NK-92 (cell line): ENCODE results near the gene TRUB2.

ENCODE experiments used
- DNase-seq: peaks from one replicate; lab custom pipeline; 2025; ENCODE audit not compliant: unreplicated experiment; lab: John Stamatoyannopoulos, UW

Gene TRUB2

DNA sequence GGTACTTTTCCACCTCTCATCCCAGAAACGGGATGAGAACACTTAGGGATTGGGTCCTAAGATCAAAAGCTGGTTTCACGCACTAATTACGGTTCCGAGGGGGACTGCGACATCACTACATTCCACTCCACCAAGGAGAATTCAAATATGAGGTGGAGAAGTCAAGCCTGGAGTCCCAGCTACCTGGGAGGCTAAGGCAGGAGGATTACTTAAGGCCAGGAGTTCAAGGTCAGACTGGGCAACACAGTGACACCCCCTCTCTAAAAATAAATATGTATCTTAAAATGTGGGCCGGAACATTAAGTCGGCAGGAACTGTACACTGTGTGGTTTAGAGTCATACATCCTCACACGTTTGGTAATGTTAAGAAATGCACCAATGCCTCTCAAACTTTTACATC lies 48.0 kb downstream of the TRUB2 start:
- DNase-seq, result no peak

DNA sequence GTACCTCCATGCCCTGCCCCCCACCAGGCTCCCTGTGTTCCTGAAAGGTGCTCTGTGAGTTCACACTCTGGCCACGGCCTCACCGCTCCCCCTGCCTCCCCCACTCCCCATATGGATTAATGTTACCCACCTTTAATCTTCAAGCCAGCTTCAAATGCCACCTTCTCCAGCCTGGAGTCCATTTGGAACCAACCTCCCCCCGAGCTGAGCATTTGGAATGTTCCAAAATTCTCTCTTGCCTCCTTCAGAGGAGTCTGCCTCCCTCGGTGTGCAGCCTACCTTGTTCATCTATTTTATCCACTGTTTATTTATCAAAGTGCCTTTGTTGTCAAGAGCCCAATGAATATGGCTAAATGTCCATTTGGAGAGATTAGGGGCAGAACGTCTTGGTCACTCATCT lies 50.7 kb downstream of the TRUB2 start:
- no peak for DNase-seq

DNA sequence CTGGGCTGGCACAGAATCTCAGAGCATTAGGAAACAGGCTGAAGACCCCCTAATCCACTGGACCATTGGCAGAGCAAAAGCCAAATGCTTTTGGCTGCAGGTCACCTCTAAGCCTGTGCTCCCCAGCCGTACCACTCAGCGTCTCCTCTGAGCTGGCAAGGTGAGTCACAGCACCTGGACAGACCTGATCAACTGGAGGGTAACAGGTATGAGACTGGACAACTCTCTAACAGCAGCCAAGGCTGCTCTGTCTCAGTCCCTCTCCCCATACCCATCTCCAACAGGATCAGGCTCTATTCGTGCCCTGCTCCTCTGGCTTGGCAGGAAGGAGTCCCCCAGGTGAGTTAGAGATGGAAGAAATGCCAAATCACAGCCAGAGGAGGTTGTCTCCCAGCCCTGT lies 51.1 kb downstream of the TRUB2 start:
- DNase-seq, result no peak

DNA sequence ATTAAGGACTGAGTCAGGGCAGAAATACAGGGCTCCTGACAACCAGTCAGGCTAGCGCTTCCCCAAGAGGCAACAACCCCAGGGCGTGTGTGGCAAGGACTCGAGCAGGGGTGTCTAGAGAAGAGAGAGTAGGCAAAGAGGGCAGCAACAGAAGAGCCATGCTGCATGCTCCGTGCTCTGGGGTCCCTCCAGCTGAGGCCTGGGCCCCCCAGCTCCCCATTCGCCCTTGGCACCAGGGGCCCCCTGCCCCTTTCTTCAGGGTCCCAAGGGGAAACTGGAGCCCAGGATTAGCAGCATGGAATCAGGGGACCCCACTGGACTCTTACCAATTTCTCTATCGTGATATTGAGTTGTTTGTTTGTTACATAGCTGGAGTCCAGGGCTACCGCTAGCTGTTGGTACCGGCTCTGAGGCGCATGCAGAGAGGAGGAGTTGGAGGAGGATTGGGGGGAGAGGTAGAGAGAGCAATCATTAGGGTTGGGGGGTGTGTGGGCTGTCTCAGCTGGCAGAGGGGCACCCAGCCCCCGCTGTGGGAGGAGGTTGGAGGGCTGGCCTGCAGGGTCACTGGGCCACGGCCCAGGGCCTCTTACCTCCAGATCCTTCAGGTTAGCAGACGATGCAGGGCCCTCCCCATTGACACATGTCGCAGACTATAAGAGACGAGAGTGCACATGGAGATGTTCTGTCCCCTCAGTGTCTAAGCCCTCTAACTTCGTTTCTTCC lies 55.2 kb downstream of the TRUB2 start:
- no peak for DNase-seq

DNA sequence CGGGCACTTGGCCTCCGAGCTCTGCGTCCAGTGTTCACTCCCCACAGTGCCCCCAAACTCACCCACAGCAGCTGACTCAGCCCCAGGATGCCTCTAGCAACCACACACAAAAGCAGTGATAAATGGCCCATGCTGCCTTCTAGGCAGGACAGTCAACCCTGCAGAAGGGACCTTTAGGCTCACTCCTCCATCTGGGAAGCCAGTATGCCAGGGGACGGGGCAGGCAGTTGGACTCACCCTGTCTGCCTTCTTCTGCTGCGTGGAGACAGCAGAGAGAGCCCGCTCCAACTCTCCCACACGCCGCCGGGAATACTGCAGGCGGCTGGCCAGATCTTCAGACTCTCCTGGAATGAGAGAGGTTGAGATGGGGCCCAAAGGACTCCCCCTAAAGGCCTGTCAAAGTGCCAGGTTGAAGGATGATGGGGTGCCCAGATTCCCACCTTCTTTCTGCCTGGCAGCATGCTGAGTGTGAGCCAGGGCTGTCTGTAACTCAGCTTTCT lies 56.8 kb downstream of the TRUB2 start:
- DNase-seq, result no peak

DNA sequence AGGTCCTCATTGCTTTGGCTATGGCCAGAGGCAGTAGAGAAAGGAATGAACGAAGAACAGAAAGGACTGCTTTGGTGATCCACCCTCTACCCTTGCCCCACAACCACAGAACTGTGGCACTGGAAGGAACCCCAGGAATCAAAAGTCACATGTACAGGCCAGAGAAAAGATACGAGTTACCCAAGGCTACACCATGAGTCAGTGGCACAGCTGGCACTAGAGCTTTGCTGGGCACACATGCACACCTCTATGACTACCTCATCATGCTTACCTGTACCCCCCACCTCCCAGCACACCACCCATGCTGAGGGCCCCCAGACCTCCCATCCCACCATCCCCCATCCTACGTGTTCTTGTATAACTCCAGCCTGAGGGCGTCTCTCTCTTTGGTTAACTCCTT lies 59.6 kb downstream of the TRUB2 start:
- no peak for DNase-seq

DNA sequence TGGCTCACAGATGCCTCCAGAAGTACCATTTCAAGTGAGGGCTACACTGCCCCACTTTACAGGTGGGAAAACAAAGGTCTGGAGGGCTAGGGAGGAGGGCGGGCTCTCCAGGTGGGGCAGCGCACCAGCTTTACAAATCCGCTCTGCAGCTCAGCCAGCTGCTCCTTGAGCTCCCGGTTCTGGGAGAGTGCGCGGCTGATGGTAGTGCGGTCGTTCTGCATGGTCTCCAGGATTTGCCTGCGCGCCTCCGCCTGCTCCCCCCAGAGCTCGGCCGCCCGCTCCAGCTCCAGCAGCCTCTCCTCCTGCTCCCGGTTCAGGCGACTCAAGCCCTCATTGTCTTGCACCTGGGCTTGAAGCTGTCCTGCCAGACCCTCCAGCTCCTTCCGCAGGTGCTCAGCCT lies 61.9 kb downstream of the TRUB2 start:
- DNase-seq, result no peak

DNA sequence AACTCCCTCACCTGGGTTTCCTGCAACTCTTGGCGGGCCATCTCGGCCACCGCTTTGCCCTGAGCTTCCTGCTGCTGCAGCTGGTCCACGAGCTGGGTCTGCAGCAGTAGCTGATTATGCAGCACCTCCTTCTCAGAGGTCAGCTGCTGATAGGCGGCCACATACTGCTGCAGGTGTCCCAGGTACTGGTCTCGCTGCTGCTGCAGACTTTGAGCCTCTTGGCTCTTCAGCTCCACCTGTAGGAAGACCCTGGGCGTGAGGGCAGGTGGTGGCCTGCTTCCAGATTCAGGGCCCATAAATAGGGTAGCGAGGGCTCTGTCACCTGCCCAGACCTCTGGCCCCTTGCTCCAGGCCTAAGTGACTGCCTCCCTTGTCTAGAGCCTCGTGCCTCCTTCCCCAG lies 63.1 kb downstream of the TRUB2 start:
- DNase-seq, result no peak

DNA sequence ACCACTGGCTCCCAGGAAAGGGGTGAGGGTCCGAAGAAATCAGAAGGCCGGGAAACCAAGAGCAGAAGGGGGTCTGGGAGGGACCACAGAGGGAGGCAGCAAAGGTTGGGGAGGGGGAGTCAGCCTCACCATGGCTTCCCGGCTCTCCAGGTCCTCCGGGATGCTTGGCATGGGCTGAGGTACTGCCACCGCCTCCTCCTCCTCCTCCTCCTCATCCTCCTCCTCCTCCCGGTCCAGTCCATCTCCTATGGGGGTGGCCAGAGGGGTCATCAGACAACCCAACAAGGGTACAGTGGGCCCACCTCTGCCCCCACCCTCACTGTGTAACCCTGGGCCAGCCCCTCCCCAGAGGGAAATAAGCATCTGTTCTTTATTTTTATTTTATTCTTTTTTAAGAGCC lies 63.9 kb downstream of the TRUB2 start:
- no peak for DNase-seq

DNA sequence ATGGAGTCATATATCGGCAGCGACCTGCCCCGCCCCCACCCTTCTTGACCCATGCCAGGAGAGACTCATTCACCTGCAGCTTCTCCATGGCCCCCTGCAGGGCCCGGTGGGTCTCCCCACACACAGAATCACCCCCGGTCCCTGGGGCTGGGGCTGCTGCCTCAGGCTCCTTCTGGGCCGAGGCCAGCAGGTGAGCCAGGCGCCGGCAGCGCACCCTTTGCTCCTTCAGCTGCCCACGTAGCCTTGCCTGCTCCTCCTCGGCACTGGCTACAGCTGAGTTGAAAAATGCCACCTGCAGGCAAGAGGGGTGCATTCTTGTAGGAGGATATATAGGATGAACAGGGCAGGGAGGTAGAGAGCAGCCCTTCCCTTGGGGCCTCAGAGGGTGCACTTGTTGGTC lies 64.3 kb downstream of the TRUB2 start:
- DNase-seq, result no peak

DNA sequence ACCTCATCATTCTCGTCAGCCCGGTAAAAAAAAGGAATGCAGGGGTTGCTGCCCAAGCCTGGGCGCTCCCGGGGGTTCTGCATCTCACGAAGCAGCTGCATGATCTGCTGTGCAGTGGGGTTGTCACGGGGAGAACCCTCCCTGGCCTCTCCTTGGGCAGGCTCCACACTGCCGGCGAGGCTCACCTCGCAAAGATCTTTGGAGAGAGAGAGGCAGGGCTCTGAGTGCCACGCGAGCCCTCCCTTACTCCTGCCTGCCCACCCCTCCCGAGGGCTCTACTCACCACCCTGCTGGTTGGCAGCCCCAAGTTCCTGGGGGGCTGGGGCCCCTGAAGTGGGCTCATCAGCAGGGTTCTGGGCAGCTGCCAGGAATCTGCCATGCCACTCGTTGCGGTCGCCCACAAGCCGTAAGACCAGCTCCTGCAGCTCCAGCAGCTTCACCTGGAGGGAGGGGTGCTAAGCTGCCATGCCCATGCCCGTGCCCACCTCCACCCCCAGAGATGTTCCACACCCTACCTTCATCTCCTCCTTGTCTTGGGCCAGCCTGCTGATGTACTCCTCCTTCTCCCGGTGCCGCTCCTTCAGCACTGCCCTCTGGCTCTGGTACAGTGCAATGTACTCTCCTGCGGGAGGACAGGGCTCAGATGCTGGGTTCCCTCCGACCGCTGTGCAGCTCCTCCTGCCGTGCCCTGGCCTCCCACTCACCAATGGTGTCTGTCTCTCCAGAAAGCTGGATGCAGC lies 65.0 kb downstream of the TRUB2 start:
- DNase-seq, result no peak
